Gastroesophageal sphincter (tissue), 3 donors: ENCODE measurements around the gene COL5A1.

ENCODE experiments used
- EP300 ChIP-seq: sonication (generic); formaldehyde crosslinking; IDR thresholded peaks from one replicate; pipeline ENCODE4 v1.6.1; 2017; ENCODE audit warnings: antibody characterized with exemption, mild to moderate bottlenecking
- POLR2A ChIP-seq, 2 donors: fragments of 450-650 bp; IDR thresholded peaks; one replicate each; pipeline ENCODE4 v1.6.1; 2017; ENCODE audit warnings: antibody characterized with exemption in 2 of 2, mild to moderate bottlenecking in 2 of 2, moderate library complexity in 1 of 2
- POLR2AphosphoS5 ChIP-seq: sonication (generic); formaldehyde crosslinking; IDR thresholded peaks from one replicate; pipeline ENCODE4 v1.6.1; 2017; ENCODE audit warnings: antibody characterized with exemption
- TF ChIP-seq, protein P1 (sequence below), 4 experiments: fragments of 200-600 bp in 2 of 4; fragments of 450-650 bp in 2 of 4; sonication (generic) in 1 of 4; IDR thresholded peaks; one replicate each; pipeline ENCODE4 v1.5.1; 2017 to 2019; ENCODE audit warnings: antibody characterized with exemption in 4 of 4, mild to moderate bottlenecking in 2 of 4, moderate library complexity in 2 of 4

DNA sequence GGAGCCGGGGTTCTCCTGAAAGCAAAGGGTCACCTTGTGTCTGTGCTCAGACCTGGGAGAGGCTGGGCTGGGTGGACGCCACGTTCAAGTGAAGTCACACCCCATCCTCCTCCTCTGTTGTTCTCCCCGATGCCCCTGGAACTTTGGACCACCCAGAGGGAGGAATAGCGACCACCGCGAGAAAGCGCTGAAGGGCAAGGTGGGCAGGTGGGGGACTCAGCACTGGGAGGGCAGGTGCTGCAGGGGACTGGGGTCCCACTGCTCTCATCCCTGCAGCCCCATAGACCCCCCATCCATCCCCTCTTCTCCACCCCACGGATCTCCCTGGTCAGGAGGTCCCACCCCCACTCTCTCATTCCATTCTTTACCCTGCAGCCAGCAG is 48.8 kb upstream of the COL5A1 start:
- no peak for TF ChIP-seq EP300
- TF ChIP-seq, protein P1, sequence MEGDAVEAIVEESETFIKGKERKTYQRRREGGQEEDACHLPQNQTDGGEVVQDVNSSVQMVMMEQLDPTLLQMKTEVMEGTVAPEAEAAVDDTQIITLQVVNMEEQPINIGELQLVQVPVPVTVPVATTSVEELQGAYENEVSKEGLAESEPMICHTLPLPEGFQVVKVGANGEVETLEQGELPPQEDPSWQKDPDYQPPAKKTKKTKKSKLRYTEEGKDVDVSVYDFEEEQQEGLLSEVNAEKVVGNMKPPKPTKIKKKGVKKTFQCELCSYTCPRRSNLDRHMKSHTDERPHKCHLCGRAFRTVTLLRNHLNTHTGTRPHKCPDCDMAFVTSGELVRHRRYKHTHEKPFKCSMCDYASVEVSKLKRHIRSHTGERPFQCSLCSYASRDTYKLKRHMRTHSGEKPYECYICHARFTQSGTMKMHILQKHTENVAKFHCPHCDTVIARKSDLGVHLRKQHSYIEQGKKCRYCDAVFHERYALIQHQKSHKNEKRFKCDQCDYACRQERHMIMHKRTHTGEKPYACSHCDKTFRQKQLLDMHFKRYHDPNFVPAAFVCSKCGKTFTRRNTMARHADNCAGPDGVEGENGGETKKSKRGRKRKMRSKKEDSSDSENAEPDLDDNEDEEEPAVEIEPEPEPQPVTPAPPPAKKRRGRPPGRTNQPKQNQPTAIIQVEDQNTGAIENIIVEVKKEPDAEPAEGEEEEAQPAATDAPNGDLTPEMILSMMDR (IDR thresholded peaks at IDR 0.05), result no peak
- no peak for TF ChIP-seq POLR2AphosphoS5
- no peak for TF ChIP-seq POLR2A (IDR thresholded peaks at IDR 0.05)
